Neuron (in vitro differentiated cells): ENCODE measurements around the gene NME8.
"Not testable (repeated sequence)": the region's sequence is repeated elsewhere in the genome, so short reads cannot be mapped to it uniquely, and the experiment has no call there.

Source experiments
- H2AFZ ChIP-seq: one replicate; pipeline ENCODE4 v1.6.1; 2013; ENCODE audit warnings: low read depth, mild to moderate bottlenecking, inconsistent platforms, low read length, moderate library complexity
- H3K27me3 ChIP-seq: one replicate; pipeline ENCODE4 v1.6.1; 2013; ENCODE audit warnings: low read length; ENCODE audit not compliant: insufficient read depth
- H3K36me3 ChIP-seq: one replicate; pipeline ENCODE4 v1.6.1; 2013; ENCODE audit warnings: low read length; ENCODE audit not compliant: insufficient read depth
- H3K4me1 ChIP-seq: one replicate; pipeline ENCODE4 v1.6.1; 2013; ENCODE audit warnings: low read length; ENCODE audit not compliant: insufficient read depth
- H3K4me3 ChIP-seq: 2 replicates; pipeline ENCODE4 v1.5.1; 2013; ENCODE audit warnings: mild to moderate bottlenecking, low read length, moderate library complexity
- H3K9me3 ChIP-seq: one replicate; pipeline ENCODE4 v1.6.1; 2013; ENCODE audit warnings: low read length

NME8 gene, protein sequence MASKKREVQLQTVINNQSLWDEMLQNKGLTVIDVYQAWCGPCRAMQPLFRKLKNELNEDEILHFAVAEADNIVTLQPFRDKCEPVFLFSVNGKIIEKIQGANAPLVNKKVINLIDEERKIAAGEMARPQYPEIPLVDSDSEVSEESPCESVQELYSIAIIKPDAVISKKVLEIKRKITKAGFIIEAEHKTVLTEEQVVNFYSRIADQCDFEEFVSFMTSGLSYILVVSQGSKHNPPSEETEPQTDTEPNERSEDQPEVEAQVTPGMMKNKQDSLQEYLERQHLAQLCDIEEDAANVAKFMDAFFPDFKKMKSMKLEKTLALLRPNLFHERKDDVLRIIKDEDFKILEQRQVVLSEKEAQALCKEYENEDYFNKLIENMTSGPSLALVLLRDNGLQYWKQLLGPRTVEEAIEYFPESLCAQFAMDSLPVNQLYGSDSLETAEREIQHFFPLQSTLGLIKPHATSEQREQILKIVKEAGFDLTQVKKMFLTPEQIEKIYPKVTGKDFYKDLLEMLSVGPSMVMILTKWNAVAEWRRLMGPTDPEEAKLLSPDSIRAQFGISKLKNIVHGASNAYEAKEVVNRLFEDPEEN

DNA sequence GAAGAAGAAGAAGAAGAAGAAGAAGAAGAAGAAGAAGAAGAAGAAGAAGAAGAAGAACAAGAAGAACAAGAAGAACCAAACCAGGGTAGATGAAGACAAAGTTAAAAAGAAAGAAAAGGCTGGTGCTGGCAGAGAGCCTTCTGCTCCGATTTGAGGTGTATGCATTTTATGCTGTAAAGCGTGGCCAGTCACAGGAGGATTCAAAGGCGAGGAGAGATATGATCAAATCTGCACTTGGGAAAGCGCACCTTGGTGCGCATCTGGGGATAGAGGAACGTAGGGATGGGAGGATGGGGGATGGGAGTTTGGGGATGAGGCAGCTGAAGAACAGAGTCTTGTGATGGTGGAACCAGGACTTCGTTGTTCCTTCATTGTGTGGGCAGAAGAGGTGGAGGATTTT, at the start of gene NME8:
Gene NME8, plus strand, starts transcription at position 301 of the 400 bp plus-strand sequence. CDS start 1,670 bp downstream, outside the sequence.
- no peaks in the 10 kb centered on the region for H3K27me3 ChIP-seq
- H3K36me3 ChIP-seq = no peaks in the 10 kb centered on the region
- H3K4me1 ChIP-seq = no peaks in the 10 kb centered on the region
- H3K4me3 ChIP-seq = no peak within 1 kb of the TSS
- H3K9me3 ChIP-seq = peaks cover 2% of the 10 kb centered on the region
- no peak within 1 kb of the TSS for H2AFZ ChIP-seq

DNA sequence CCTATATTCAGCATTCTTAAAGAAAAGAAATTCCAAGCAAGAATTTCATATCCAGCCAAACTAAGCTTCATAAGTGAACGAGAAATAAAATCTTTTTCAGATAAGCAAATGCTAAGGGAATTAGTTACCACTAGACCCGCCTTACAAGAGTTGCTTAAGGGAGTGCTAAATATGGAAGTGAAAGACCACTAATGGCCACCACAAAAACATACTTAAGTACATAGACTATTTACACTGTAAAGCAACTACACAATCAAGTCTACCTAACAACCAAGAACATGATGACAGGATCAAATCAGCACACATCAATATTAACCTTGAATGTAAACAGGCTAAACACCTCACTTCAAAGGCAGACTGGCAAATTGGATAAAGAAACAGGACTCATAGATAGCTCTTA, 42.2 kb upstream of the NME8 start:
- Histone ChIP-seq H3K9me3 (peaks cover 2% of the 10 kb centered on the region), H3K4me3 (no peak overlapping the region), H3K27me3 (no peaks in the 10 kb centered on the region), H3K36me3 (no peaks in the 10 kb centered on the region), H3K4me1 (no peaks in the 10 kb centered on the region), H2AFZ (no peak overlapping the region)

DNA sequence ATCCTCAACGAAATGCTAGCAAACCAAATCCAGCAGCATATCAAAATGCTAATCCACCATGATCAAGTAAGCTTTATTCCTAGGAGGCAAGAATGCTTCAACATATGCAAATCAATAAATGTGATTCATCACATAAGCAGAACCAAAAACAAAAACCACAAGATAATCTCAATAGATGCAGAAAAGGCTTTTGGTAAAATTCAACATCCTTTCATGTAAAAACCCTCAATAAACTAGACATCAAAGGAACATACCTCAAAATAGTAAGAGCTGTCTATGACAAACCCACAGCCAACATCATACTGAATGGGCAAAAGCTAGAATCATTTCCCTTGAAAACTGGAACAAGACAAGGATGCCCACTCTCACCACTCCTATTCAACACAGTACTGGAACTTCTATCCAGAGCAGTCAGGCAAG, 36.2 kb upstream of the NME8 start:
- not testable (repeated sequence) for H3K4me3 ChIP-seq, H3K36me3 ChIP-seq, H3K27me3 ChIP-seq, H3K4me1 ChIP-seq, H2AFZ ChIP-seq, H3K9me3 ChIP-seq

DNA sequence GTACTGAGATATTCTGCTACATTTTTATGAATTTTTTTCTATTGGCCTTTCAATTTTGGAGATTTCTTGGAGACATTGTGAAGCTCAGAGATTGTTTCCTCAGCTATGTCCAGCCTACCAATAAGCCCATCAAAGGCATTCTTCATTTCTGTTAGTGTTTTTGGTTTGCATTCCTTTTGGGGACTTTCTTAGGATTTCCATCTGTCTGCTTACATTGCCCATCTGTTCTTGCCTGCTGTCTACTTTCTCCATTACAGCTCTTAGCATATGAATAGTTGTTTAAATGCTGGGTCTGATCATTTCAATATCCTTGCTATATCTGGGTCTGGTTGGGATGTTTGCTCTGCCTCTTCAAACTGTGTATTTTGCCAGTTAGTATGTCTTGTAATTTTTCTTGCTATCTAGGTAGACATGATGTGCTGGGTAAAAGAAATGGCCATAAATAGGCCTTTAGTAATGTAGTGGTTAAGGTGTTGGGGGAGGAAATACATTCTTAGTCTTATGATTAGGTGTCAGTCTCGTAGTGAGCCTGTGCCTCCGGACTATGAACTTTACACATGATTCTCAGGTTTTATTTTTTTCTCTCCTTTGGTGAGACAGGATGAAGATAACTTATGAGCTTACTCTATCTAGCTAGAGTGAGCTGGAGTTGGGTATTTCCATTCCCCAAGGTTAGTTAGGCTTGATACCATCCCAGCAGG, 32.6 kb upstream of the NME8 start:
- no peaks in the 10 kb centered on the region for H3K4me1 ChIP-seq
- H3K9me3 ChIP-seq = no peaks in the 10 kb centered on the region
- H3K27me3 ChIP-seq = no peaks in the 10 kb centered on the region
- H2AFZ ChIP-seq = no peak overlapping the region
- no peaks in the 10 kb centered on the region for H3K36me3 ChIP-seq
- H3K4me3 ChIP-seq = no peak overlapping the region

DNA sequence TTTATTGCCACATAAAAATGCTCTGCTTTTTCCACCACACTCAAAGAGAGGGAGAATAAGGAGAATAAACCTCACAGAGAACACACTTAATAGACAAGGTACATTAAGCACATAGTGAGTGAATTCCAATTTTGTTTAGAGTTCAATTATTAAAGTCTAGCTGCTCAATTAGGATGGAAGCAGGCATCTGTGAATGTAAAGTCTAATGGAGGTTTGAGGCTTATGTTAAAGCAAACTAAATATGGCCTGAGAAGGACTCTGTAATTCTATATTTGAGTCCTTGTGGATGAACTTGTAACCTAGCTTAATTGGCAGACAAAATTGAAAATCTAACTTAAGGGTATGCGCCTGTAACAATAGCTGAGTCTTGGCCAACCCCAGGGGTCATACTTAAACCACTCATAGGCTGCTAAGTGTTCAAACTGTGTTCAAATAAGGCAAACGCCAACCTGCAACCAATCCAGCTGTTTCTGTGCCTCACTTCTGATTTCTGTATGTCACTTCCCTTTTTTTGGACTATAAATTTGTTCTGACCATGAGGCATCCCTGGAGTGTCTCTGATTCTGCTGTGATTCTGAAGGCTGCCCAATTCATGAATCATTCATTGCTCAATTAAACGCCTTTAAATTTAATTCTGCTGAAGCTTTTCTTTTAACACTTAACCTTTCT, 31.3 kb upstream of the NME8 start:
- Histone ChIP-seq H2AFZ (no peak overlapping the region), H3K36me3 (no peaks in the 10 kb centered on the region)

DNA sequence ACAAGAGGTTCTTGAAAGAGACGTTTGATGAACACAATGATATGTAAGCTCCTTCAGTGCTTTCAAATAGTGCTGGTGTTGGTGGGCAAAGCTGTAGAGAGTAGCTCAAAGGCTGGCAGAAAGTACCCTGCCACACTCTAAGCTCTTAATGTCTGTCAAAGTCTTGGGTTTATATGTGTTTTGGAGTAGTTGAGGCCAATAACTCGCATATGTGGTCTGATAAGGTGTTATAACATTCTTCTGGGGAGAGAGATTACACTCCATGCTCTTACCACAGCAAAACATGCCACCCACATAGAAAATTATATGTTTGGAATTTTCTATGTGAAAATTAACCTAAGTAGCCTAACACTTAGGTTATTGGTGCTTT, 30.8 kb upstream of the NME8 start:
- Histone ChIP-seq H3K4me3 (no peak overlapping the region), H3K9me3 (peaks cover 4% of the 10 kb centered on the region), H3K27me3 (no peaks in the 10 kb centered on the region), H3K36me3 (no peaks in the 10 kb centered on the region), H2AFZ (no peak overlapping the region), H3K4me1 (no peaks in the 10 kb centered on the region)

More for the DNA sequence above, 31.3 kb upstream of the NME8 start:
- no peaks in the 10 kb centered on the region for H3K27me3 ChIP-seq
- H3K4me3 ChIP-seq = no peak overlapping the region
- no peaks in the 10 kb centered on the region for H3K4me1 ChIP-seq
- H3K9me3 ChIP-seq = peaks cover 4% of the 10 kb centered on the region

DNA sequence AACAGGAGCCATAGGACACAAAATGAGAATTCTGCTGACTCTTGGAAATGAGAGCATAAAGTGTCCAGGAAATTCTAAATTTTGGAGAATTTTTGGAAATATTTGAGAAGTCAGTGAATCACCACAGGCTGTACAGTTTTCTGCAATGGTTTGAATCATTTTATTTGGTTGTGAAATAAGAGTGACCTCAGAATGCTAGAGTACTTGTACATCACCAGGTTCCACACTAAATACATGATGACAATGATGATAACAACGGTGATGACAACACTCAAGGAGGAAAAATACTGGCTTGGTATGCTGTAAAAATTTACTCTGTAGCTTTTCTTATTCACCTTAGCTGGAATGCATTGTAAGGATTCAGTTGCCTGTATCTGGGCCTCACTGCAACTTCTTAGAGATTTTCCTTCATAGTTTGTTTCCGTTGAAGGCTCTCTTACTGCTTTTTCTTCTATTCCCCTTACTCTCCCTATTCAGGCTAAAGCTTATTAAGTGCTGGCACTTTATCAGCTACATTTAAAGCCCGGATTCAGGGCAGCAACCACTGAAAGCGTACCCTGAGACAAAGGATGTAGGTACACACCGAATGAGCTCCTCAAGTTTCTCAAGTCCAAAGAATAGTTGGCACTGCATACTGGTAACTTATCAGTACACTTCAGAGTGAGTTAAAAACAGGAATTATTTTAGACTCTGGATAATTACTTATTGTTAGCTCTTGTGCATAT, 30.2 kb upstream of the NME8 start:
- H3K36me3 ChIP-seq = no peaks in the 10 kb centered on the region
- no peaks in the 10 kb centered on the region for H3K27me3 ChIP-seq
- no peak overlapping the region for H3K4me3 ChIP-seq
- no peaks in the 10 kb centered on the region for H3K4me1 ChIP-seq
- no peak overlapping the region for H2AFZ ChIP-seq
- peaks cover 4% of the 10 kb centered on the region for H3K9me3 ChIP-seq

DNA sequence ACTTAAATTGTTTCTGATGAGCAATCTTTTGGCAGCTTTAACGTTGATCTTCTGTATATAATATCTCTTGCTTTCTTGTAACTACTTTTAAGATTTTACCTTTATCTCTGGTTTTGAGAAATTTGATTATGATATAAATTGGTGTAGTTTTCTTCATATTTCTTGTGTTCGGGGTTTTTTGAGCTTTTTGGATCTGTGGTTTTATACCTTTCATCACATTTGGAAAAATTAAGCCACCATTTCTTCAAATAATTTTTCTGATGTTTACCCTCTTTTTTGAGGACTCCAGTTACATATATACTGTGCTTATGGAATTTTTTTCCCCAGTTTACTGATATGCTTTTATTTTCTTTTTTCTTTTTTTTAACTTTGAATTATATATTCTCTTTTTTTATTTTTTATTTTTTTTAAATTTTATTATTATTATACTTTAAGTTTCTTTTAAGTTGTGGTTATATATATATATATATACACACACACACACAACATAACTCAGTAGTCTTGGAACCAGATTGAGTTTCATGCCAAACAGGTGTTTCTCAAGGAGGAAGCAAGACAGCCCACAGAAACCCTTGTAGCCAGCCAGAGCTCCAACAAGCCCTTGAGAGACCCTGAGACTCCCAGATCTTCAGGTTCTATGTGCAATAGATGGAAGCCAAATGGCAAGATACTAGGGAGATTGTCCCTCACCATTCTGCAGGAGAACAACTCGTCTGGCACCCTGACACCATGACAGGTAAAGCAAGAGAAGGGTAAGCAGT, 27.5 kb upstream of the NME8 start:
- no peaks in the 10 kb centered on the region for H3K27me3 ChIP-seq
- H2AFZ ChIP-seq = no peak overlapping the region
- H3K36me3 ChIP-seq = no peaks in the 10 kb centered on the region
- peaks cover 4% of the 10 kb centered on the region for H3K9me3 ChIP-seq
- no peaks in the 10 kb centered on the region for H3K4me1 ChIP-seq
- H3K4me3 ChIP-seq = no peak overlapping the region

DNA sequence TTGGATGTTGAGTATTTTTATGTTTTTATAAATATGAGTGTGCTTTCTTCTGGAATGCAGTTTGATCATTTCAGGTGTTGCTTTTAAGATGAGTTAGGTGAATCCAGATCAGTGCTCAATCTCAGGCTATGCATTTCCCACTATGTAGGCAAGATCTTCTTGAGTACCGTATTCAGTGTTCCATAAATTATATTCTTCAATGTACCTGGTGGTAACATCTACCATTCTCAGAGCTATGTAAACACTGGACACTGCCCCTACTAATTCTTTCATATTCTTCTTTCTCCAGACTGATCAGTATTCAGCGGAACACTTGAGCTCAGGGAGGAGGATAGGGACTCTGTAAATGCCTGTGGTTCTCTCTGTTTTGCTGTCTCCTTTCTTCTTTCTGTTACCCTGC, 25.5 kb upstream of the NME8 start:
- Histone ChIP-seq H3K27me3 (no peaks in the 10 kb centered on the region), H3K4me1 (no peaks in the 10 kb centered on the region), H3K4me3 (no peak overlapping the region), H3K36me3 (no peaks in the 10 kb centered on the region), H2AFZ (no peak overlapping the region), H3K9me3 (peaks cover 4% of the 10 kb centered on the region)

DNA sequence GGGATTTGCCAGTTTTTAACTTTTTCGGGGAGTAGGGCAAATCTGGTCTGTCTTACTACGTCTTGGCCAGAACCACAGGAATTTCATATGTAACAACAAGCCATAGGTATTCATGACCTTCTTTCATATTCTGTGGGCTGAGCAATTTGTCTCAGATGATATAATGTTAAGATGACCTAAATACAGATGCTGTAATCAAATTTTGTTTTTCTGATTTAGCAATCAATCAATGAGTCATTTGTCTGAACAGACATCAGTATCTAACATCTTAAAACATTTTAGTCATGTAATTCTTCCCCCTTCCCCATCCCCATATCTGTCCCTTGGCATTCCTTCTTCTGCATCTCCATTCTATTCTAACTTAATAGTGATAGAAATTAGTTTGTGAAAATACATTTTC, 24.8 kb upstream of the NME8 start:
- no peaks in the 10 kb centered on the region for H3K36me3 ChIP-seq
- no peaks in the 10 kb centered on the region for H3K27me3 ChIP-seq
- no peak overlapping the region for H3K4me3 ChIP-seq
- no peak overlapping the region for H2AFZ ChIP-seq
- H3K9me3 ChIP-seq = peaks cover 4% of the 10 kb centered on the region
- no peaks in the 10 kb centered on the region for H3K4me1 ChIP-seq

DNA sequence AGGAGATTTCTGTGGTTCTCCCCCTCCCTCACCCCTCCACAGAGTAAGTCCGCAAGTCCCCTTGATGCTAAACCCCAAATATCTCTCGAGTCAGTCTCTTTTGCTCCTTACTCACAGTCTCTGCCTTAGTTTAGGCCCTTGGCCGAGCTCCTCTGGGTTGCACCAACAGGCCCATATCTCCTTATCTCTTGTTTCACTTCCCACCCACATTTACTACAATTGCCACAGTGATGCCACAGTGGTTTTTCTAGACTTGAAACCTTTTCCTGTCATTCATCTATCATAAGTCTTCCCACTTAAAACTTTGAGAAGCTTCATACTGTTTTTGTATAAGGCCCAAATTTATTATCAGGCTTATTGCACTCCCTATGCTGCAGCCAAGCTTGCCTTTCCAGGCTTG, 23.4 kb upstream of the NME8 start:
- H3K36me3 ChIP-seq = no peaks in the 10 kb centered on the region
- no peak overlapping the region for H3K4me3 ChIP-seq
- H2AFZ ChIP-seq = no peak overlapping the region
- H3K4me1 ChIP-seq = no peaks in the 10 kb centered on the region
- H3K9me3 ChIP-seq = peaks cover 4% of the 10 kb centered on the region
- H3K27me3 ChIP-seq = no peaks in the 10 kb centered on the region

DNA sequence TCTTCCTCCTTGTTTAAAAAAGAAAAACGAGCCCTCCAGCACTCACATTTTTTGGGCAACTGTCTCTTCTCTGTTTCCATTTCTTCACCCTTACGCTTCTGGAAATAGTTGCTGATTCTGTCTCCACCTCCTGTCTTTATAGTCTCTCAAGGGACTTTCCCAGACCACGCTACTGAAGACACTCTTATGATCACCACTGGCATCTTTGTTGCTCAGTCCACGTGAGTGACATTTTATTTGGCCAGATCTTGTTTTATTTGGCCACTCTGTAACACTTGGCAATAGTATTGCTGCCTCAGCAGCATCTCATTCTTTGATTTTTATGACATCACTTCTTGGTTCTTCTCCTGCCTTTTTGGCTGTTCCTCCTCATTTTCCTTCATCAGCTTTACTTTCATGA, 21.6 kb upstream of the NME8 start:
- H3K36me3 ChIP-seq = no peaks in the 10 kb centered on the region
- H2AFZ ChIP-seq = no peak overlapping the region
- H3K27me3 ChIP-seq = no peaks in the 10 kb centered on the region
- no peaks in the 10 kb centered on the region for H3K4me1 ChIP-seq
- no peak overlapping the region for H3K4me3 ChIP-seq
- no peaks in the 10 kb centered on the region for H3K9me3 ChIP-seq
